ENCODE data around the gene CHRM5.

Gene CHRM5

GRCh38 chr15:33985751-33986150 is 17.5 kb downstream of the CHRM5 start:
- Histone ChIP-seq H3K79me1 (ENCODE audit: low read depth, low read length) (no peaks in the 10 kb centered on the region), H2BK5ac (ENCODE audit: low read length) (no peak overlapping the region), H2BK120ac (ENCODE audit: low read depth, low read length) (no peak overlapping the region), H3K4me2 (ENCODE audit: insufficient read depth, low read length, poor library complexity, severe bottlenecking) (no peak overlapping the region), H2BK12ac (ENCODE audit: low read length) (no peak overlapping the region), H3K27me3 (ENCODE audit: control insufficient read depth in 3 of 3, insufficient read depth in 3 of 3, low read depth in 1 of 3, low read length in 3 of 3) (no peaks in the 10 kb centered on the region), H2AFZ (ENCODE audit: low read length) (no peak overlapping the region), H2BK15ac (ENCODE audit: low read length) (no peak overlapping the region), H3K14ac (ENCODE audit: low read length) (no peak overlapping the region), H4K8ac (ENCODE audit: low read depth, low read length) (no peak overlapping the region), H3K4ac (ENCODE audit: low read length) (no peak overlapping the region), H3K36me3 (replicated peaks in 1 of 2; ENCODE audit: control insufficient read depth in 2 of 2, insufficient read depth in 2 of 2, low read length in 2 of 2) (no peaks in the 10 kb centered on the region), H3K9me3 (replicated peaks in 1 of 2; ENCODE audit: control insufficient read depth in 2 of 2, insufficient read depth in 1 of 2, low read depth in 1 of 2, low read length in 2 of 2) (no peaks in the 10 kb centered on the region), H3K27ac (replicated peaks; ENCODE audit: low read length) (peak overlapping the region; percentile 56), H4K91ac (ENCODE audit: low read depth, low read length, poor library complexity) (no peak overlapping the region), H3K18ac (ENCODE audit: low read length) (no peak overlapping the region), H3K23ac (ENCODE audit: low read depth, low read length, poor library complexity) (no peak overlapping the region), H3K9ac (ENCODE audit: low read depth, low read length, poor library complexity) (no peak overlapping the region), H3K4me1 (ENCODE audit: control insufficient read depth in 2 of 2, insufficient read depth in 1 of 2, low read depth in 1 of 2, low read length in 2 of 2) (peaks cover 6 to 8% of the 10 kb centered on the region in 2 donors), H3K4me3 (ENCODE audit: low read length in 2 of 2) (no peak overlapping the region), H2AK5ac (ENCODE audit: low read depth, low read length) (no peak overlapping the region)
- DNase-seq (ENCODE audit: low spot score) = no peak
- WGBS, 2 donors (ENCODE audit: extremely low coverage in 2 of 2, insufficient read length in 2 of 2, insufficient replicate concordance in 1 of 2) = no CpG with 5 or more reads among the region's 3 CpGs

- Histone ChIP-seq H2BK5ac (ENCODE audit: low read length) (no peak overlapping the region), H2AFZ (ENCODE audit: low read length) (no peak overlapping the region), H2BK15ac (ENCODE audit: low read length) (no peak overlapping the region), H3K27me3 (ENCODE audit: control insufficient read depth in 3 of 3, insufficient read depth in 3 of 3, low read depth in 1 of 3, low read length in 3 of 3) (no peaks in the 10 kb centered on the region), H3K36me3 (replicated peaks in 1 of 2; ENCODE audit: control insufficient read depth in 2 of 2, insufficient read depth in 2 of 2, low read length in 2 of 2) (no peaks in the 10 kb centered on the region), H3K9me3 (replicated peaks in 1 of 2; ENCODE audit: control insufficient read depth in 2 of 2, insufficient read depth in 1 of 2, low read depth in 1 of 2, low read length in 2 of 2) (no peaks in the 10 kb centered on the region), H3K18ac (ENCODE audit: low read length) (no peak overlapping the region), H2AK5ac (ENCODE audit: low read depth, low read length) (no peak overlapping the region), H2BK120ac (ENCODE audit: low read depth, low read length) (no peak overlapping the region), H3K4ac (ENCODE audit: low read length) (no peak overlapping the region), H3K79me1 (ENCODE audit: low read depth, low read length) (no peaks in the 10 kb centered on the region), H4K8ac (ENCODE audit: low read depth, low read length) (no peak overlapping the region), H3K27ac (replicated peaks; ENCODE audit: low read length) (no peak overlapping the region), H3K4me2 (ENCODE audit: insufficient read depth, low read length, poor library complexity, severe bottlenecking) (no peak overlapping the region), H3K14ac (ENCODE audit: low read length) (no peak overlapping the region), H3K4me1 (ENCODE audit: control insufficient read depth in 2 of 2, insufficient read depth in 1 of 2, low read depth in 1 of 2, low read length in 2 of 2) (peaks cover 0 to 8% of the 10 kb centered on the region in 2 donors), H2BK12ac (ENCODE audit: low read length) (no peak overlapping the region), H3K9ac (ENCODE audit: low read depth, low read length, poor library complexity) (no peak overlapping the region), H4K91ac (ENCODE audit: low read depth, low read length, poor library complexity) (no peak overlapping the region), H3K23ac (ENCODE audit: low read depth, low read length, poor library complexity) (no peak overlapping the region), H3K4me3 (ENCODE audit: low read length in 2 of 2) (no peak overlapping the region)
- DNase-seq (ENCODE audit: low spot score) = no peak
- no CpG with 5 or more reads among the region's 3 CpGs for WGBS, 2 donors (ENCODE audit: extremely low coverage in 2 of 2, insufficient read length in 2 of 2, insufficient replicate concordance in 1 of 2)
Measured at GRCh38 chr15:33987444-33987843, 19.1 kb downstream of the CHRM5 start.

GRCh38 chr15:33988384-33988783 is 20.1 kb downstream of the CHRM5 start:
- Histone ChIP-seq H3K9me3 (replicated peaks in 1 of 2; ENCODE audit: control insufficient read depth in 2 of 2, insufficient read depth in 1 of 2, low read depth in 1 of 2, low read length in 2 of 2) (no peaks in the 10 kb centered on the region), H3K4me3 (ENCODE audit: low read length in 2 of 2) (no peak overlapping the region), H2AFZ (ENCODE audit: low read length) (no peak overlapping the region), H2AK5ac (ENCODE audit: low read depth, low read length) (no peak overlapping the region), H2BK12ac (ENCODE audit: low read length) (no peak overlapping the region), H4K8ac (ENCODE audit: low read depth, low read length) (no peak overlapping the region), H3K9ac (ENCODE audit: low read depth, low read length, poor library complexity) (no peak overlapping the region), H2BK120ac (ENCODE audit: low read depth, low read length) (no peak overlapping the region), H3K4ac (ENCODE audit: low read length) (no peak overlapping the region), H3K27me3 (ENCODE audit: control insufficient read depth in 3 of 3, insufficient read depth in 3 of 3, low read depth in 1 of 3, low read length in 3 of 3) (no peaks in the 10 kb centered on the region), H3K36me3 (replicated peaks in 1 of 2; ENCODE audit: control insufficient read depth in 2 of 2, insufficient read depth in 2 of 2, low read length in 2 of 2) (no peaks in the 10 kb centered on the region), H2BK5ac (ENCODE audit: low read length) (no peak overlapping the region), H2BK15ac (ENCODE audit: low read length) (no peak overlapping the region), H3K14ac (ENCODE audit: low read length) (no peak overlapping the region), H3K4me2 (ENCODE audit: insufficient read depth, low read length, poor library complexity, severe bottlenecking) (no peak overlapping the region), H3K18ac (ENCODE audit: low read length) (no peak overlapping the region), H3K23ac (ENCODE audit: low read depth, low read length, poor library complexity) (no peak overlapping the region), H3K4me1 (ENCODE audit: control insufficient read depth in 2 of 2, insufficient read depth in 1 of 2, low read depth in 1 of 2, low read length in 2 of 2) (peaks cover 0 to 8% of the 10 kb centered on the region in 2 donors), H4K91ac (ENCODE audit: low read depth, low read length, poor library complexity) (no peak overlapping the region), H3K27ac (replicated peaks; ENCODE audit: low read length) (no peak overlapping the region), H3K79me1 (ENCODE audit: low read depth, low read length) (no peaks in the 10 kb centered on the region)
- DNase-seq (ENCODE audit: low spot score) = no peak
- WGBS, 2 donors (ENCODE audit: extremely low coverage in 2 of 2, insufficient read length in 2 of 2, insufficient replicate concordance in 1 of 2) = no CpG with 5 or more reads among the region's 4 CpGs

- no peak overlapping the region for H2BK5ac ChIP-seq (ENCODE audit: low read length)
- no peak overlapping the region for H2BK15ac ChIP-seq (ENCODE audit: low read length)
- H3K14ac ChIP-seq (ENCODE audit: low read length) = no peak overlapping the region
- WGBS, 2 donors (ENCODE audit: extremely low coverage in 2 of 2, insufficient read length in 2 of 2, insufficient replicate concordance in 1 of 2) = no CpG with 5 or more reads among the region's 9 CpGs
- no peaks in the 10 kb centered on the region for H3K36me3 ChIP-seq (replicated peaks in 1 of 2; ENCODE audit: control insufficient read depth in 2 of 2, insufficient read depth in 2 of 2, low read length in 2 of 2)
- H2BK120ac ChIP-seq (ENCODE audit: low read depth, low read length) = no peak overlapping the region
- H3K9ac ChIP-seq (ENCODE audit: low read depth, low read length, poor library complexity) = no peak overlapping the region
- H4K91ac ChIP-seq (ENCODE audit: low read depth, low read length, poor library complexity) = no peak overlapping the region
- H3K4me2 ChIP-seq (ENCODE audit: insufficient read depth, low read length, poor library complexity, severe bottlenecking) = no peak overlapping the region
- H3K27me3 ChIP-seq (ENCODE audit: control insufficient read depth in 3 of 3, insufficient read depth in 3 of 3, low read depth in 1 of 3, low read length in 3 of 3) = no peaks in the 10 kb centered on the region
- H2BK12ac ChIP-seq (ENCODE audit: low read length) = no peak overlapping the region
- H3K4me3 ChIP-seq (ENCODE audit: low read length in 2 of 2) = no peak overlapping the region
- no peaks in the 10 kb centered on the region for H3K9me3 ChIP-seq (replicated peaks in 1 of 2; ENCODE audit: control insufficient read depth in 2 of 2, insufficient read depth in 1 of 2, low read depth in 1 of 2, low read length in 2 of 2)
- H3K27ac ChIP-seq (replicated peaks; ENCODE audit: low read length) = no peak overlapping the region
- peak; percentile 12 for DNase-seq (ENCODE audit: low spot score)
- H3K18ac ChIP-seq (ENCODE audit: low read length) = no peak overlapping the region
- H4K8ac ChIP-seq (ENCODE audit: low read depth, low read length) = no peak overlapping the region
- no peak overlapping the region for H3K23ac ChIP-seq (ENCODE audit: low read depth, low read length, poor library complexity)
- H3K4ac ChIP-seq (ENCODE audit: low read length) = no peak overlapping the region
- no peak overlapping the region for H2AFZ ChIP-seq (ENCODE audit: low read length)
- H3K4me1 ChIP-seq (ENCODE audit: control insufficient read depth in 2 of 2, insufficient read depth in 1 of 2, low read depth in 1 of 2, low read length in 2 of 2) = no peaks in the 10 kb centered on the region
- H2AK5ac ChIP-seq (ENCODE audit: low read depth, low read length) = no peak overlapping the region
- no peaks in the 10 kb centered on the region for H3K79me1 ChIP-seq (ENCODE audit: low read depth, low read length)
Measured at GRCh38 chr15:33994005-33994615, 25.8 kb downstream of the CHRM5 start.
